ENCODE measurements around the gene C1orf87.

Gene C1orf87

DNA sequence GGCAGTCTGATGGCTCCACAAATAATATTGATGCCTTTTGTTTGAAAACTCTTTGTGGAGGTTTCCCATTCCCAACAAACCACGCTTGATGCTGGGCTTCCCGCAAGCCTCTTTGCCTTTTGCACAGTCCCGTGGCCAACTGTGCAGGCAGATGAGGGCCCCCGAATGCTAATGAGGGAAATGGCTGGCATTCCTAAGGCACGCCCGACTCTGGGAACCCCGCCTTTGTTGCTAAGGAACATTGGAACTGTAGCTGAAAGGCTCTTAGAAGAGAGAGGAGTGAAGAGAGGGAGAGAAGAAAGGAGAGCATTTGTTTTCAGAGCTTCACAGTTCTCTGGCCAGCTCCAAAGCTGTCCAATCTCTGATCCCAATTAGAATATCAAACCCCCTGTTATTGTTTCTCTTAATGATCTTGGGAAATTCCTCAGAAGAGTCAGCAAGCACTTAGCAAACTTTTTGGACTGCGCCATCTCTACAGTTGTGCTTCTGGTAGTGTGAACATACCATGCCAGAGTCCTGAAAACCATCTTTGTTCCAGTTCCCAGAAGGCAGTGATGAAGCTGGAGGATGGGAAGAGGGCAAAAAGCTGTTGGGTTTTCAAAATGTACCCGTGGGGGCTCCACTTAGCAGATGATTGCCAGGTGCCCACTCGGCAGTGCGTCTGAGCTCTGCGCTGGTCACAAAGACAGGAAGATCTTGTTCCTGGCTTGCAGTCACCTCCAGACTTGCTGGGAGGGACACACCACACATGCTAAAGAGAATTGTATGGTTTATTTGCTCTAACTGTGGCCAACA, 86.9 kb downstream of the C1orf87 start:
- DNase-seq (ENCODE audit: low read depth), result no peak
- H3K4me3 ChIP-seq (ENCODE audit: low read depth, low read length), result no peak overlapping the region
- TF ChIP-seq, protein P1, sequence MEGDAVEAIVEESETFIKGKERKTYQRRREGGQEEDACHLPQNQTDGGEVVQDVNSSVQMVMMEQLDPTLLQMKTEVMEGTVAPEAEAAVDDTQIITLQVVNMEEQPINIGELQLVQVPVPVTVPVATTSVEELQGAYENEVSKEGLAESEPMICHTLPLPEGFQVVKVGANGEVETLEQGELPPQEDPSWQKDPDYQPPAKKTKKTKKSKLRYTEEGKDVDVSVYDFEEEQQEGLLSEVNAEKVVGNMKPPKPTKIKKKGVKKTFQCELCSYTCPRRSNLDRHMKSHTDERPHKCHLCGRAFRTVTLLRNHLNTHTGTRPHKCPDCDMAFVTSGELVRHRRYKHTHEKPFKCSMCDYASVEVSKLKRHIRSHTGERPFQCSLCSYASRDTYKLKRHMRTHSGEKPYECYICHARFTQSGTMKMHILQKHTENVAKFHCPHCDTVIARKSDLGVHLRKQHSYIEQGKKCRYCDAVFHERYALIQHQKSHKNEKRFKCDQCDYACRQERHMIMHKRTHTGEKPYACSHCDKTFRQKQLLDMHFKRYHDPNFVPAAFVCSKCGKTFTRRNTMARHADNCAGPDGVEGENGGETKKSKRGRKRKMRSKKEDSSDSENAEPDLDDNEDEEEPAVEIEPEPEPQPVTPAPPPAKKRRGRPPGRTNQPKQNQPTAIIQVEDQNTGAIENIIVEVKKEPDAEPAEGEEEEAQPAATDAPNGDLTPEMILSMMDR (IDR thresholded peaks at IDR 0.05; ENCODE audit: control insufficient read depth, extremely low read depth, insufficient read depth), result no peak

- TF ChIP-seq, protein P1 (IDR thresholded peaks at IDR 0.05; ENCODE audit: control insufficient read depth, extremely low read depth, insufficient read depth), result no peak
- H3K4me3 ChIP-seq (ENCODE audit: low read depth, low read length), result no peak overlapping the region
- no peak for DNase-seq (ENCODE audit: low read depth)
Measured at GRCh38 chr1:59985911-59986515, 87.6 kb downstream of the C1orf87 start.

DNA sequence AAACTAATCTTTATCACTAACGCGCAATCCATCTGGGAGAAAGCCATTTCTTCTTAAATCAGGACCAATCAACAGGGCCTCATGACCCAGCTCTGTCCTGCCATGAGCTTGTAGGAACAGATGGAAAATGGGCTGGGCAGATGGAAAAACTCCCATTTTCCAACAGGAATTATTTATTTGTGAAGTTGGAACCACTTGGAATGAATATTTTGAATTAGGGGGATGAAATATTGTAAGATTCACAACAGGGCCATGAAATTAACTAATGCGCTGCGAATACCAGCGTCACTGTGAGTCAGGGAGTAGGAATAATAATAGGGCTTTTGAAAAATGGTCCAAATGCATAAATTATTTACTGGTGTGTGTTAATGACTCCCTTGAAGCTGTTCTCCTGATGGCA, 93.9 kb downstream of the C1orf87 start:
- TF ChIP-seq, protein P1 (IDR thresholded peaks at IDR 0.05; ENCODE audit: control insufficient read depth, extremely low read depth, insufficient read depth), result no peak
- DNase-seq (ENCODE audit: low read depth), result no peak
- no peak overlapping the region for H3K4me3 ChIP-seq (ENCODE audit: low read depth, low read length)

DNA sequence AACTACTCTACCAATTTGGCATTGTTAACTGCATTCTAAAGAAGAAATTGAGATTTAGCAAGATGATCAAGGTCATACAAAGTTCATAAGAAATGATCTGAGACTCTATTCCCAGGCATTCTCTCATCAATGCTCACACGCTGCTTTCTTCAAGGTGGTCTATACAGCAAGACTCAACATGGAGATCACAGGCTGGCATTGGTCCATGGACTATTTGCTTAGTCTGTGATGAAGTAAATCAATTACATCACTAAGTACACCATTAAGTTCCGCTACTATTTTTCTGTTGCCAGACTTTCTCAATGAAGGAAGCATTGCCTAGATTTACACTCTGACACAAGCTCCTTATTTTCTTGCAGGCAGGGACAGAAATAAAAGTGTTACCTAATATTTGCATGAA, 95.1 kb downstream of the C1orf87 start:
- no peak overlapping the region for H3K4me3 ChIP-seq (ENCODE audit: low read depth, low read length)
- TF ChIP-seq, protein P1 (IDR thresholded peaks at IDR 0.05; ENCODE audit: control insufficient read depth, extremely low read depth, insufficient read depth), result no peak
- no peak for DNase-seq (ENCODE audit: low read depth)

DNA sequence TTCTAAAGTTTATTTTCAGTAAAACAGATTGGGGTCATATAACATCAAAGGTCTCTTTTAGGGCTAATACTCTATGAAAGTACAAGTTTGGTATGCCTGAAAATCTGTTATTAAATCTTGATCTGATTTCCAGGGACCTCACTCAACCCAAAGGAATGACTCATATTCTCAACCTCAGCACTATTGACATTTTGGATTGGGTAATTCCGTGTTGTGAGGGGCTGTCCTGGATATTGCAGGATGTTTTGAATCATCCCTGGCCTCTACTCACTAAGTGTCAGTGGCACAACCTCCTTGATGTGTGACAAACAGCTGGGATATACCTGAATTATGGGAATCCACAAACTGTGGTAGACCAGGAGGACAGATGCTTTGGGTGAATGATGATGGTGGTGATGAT, 95.5 kb downstream of the C1orf87 start:
- TF ChIP-seq, protein P1 (IDR thresholded peaks at IDR 0.05; ENCODE audit: control insufficient read depth, extremely low read depth, insufficient read depth), result no peak
- no peak for DNase-seq (ENCODE audit: low read depth)
- no peak overlapping the region for H3K4me3 ChIP-seq (ENCODE audit: low read depth, low read length)

DNA sequence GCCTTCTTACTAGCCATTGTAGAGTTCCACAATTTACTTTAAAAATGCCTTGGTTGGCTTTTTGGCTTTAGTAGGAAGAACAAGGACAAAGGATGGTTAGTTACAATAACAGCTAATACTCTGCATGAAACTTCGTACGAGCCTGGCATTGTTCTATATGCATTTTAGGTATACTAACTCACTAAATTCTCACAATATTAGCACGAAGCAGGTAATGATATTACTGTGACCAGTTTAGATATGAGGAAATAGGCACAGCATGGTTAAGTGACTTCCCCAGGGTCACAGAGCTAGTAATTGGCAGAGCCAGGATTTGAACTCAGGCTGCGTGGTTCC, 96.5 kb downstream of the C1orf87 start:
- TF ChIP-seq, protein P1 (IDR thresholded peaks at IDR 0.05; ENCODE audit: control insufficient read depth, extremely low read depth, insufficient read depth), result no peak
- no peak for DNase-seq (ENCODE audit: low read depth)
- no peak overlapping the region for H3K4me3 ChIP-seq (ENCODE audit: low read depth, low read length)
